SK-MEL-5 (cell line): ENCODE results near the gene NINJ2. TPM values are rescaled to one million over a fixed set of nuclear protein-coding genes. Genes with fewer than 3 reads are reported as not detected.

Source experiments
- DNase-seq: peaks from one replicate; pipeline ENCODE4 v3.0.0-alpha.2; 2016; ENCODE audit warnings: low read depth, low spot score
- in situ Hi-C: cut with HindIII; loops from 2 replicates; pipeline ENCODE4 v1.10.0; 2016; ENCODE audit warnings: low sequenced_read_pairs, high pct_unique_total_duplicates, low pct_unique_long_range_greater_than_20kb
- total RNA-seq: library from RNA; depleted of rRNA; stranded (reverse); fragments of >200 nt; shearing (Covaris generic); gene quantifications from 2 replicates; pipeline ENCODE4 v1.2.3, GENCODE V29; 2014

The NINJ2 gene
- total RNA-seq, 1 experiment from 2014 or later = 0.26 TPM

DNA sequence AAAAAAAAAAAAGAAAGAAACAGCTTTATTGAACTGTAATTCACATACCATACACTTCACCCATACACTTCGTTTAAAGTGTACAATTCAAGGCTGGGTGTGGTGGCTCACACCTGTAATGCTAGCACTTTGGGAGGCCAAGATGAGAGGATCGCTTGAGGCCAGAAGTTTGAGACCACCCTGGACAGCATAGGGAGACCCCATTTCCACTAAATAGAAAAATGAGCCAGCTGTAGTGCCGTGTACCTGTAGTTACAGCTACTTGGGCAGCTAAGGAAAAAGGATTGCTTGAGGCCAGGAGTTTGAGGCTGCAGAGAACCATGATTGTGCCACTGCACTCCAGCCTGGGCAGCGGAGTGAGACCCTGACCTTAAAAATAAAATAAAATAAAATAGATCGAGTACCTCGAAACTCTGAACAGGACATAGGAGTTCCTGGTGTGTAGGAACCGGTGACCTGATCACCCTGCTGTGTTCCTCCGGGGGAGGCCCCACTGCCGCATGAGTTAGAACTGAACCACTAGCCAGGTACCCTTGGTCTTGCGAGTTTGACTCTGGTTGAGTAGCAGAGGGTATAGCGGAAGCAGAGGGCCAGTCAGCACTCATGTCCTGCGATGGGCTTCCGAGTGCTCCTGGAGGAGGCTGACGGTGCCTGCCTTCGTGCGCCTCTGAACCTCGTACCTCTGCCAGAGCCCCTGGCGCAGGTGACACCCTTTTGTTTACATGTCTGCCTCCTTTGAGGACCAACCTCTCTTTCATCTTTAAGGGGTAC is 123.5 kb downstream of the NINJ2 start:
- in situ Hi-C loops = no loop called here
- no peak for DNase-seq

GRCh38 chr12:538731-539539 is 124.3 kb downstream of the NINJ2 start:
- in situ Hi-C loops = no loop called here
- peak; percentile 35 for DNase-seq

DNA sequence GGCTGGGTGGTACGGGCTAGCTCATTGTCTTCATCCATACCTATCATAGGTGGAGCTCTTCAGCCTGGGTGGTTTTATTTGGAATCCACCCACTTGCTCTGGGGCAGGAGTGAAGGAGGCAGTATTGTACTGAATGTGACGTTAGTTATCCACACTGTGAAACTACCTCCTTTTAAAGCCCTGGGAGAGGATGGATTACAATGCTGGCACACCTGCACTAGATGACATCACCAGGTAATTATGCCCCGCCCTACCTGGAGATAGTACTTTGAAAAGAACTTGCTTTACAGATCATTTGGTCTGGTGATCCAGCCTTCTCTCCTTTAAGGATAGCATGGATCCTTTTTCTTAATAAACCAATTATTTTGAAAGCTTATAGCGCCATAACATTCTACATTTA is 125.5 kb downstream of the NINJ2 start:
- no peak for DNase-seq
- in situ Hi-C loops = no loop called here

GRCh38 chr12:536751-537245 is 126.4 kb downstream of the NINJ2 start:
- in situ Hi-C loops = no loop called here
- no peak for DNase-seq

DNA sequence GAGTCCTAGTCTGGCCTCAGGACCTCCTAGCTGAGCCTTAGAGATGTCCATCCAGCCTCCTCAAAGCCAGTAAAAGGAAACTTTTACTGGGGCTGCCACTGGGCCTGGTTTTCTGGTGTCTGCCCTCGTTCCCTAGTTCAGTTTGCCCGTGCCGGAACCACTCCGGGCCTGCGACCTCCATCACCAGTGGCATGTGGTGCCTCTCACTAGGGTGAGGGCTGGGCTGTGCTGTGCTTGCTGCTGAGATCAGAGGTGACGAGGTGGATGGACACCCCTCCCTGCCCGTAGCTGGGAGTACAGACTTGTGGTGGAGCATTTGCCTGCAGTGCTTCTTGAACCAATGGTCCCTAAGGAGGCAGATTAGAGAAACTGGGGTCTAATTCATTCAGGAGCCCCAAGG is 127.8 kb downstream of the NINJ2 start:
- no peak for DNase-seq
- in situ Hi-C loops = no loop called here

- in situ Hi-C loops = no loop called here
- DNase-seq = no peak
Measured at GRCh38 chr12:534216-534615, 129.0 kb downstream of the NINJ2 start.

GRCh38 chr12:533718-534117 is 129.5 kb downstream of the NINJ2 start:
- in situ Hi-C loops = no loop called here
- DNase-seq = no peak

DNA sequence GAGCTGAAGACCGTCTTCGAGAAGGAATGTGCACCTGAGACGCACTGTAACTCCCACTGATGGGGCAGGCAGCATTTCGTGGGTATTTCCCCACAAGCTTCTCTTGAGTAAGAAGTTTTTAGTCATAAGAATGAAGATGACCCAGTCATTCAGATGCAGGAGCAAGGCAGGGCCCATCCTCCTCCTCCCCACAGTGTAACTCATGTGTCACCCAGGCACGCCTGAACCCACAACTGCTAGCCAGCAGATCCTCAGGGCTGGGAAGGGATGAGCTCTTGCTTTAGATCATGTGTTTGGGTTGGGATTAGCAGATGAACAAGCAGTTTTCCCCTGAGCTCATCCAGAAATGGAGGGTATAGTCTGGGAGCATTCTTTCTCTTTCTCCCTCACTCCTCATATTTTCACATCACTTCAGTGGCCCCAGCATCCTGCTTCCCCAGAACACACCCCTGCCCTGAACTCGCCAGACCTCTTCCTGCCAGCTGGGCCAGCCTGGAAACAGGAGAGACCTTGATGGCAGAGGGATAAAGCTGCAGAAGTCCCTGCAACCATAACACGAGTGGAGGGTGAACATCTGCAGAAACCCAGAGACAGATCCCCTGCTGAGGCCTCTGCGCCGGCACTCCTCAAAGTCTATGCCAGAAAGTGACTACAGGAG is 130.2 kb downstream of the NINJ2 start:
- DNase-seq = no peak
- in situ Hi-C loops = no loop called here

DNA sequence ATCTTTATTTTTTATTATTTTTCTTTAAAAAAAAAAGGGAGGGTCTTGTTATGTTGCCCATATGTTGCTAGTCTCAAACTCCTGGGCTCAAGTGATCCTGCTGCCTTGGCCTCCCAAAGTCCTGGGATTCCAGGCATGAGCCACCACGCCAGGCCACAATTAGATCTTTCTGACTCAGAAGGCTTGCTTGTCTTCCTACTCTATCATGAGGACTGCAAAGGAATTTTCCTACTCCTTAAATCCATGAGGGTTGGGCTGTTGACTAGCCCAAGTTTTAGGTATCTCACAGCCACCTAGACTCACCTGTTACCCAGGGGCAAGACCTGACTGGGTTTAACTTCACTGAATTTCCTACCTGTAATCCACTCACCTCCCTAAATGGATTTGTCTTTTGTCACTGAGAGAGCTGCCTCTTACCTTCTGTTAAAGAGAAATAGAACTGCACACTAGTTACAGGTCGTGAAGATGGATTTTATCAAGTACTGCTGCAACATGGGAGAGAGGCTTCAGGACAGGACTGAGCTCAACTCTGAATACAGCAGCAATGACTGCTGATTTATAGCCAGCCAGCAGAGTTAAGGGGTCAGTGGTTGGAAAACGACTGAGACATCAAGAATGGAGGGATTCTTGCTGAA is 131.2 kb downstream of the NINJ2 start:
- in situ Hi-C loops = no loop called here
- no peak for DNase-seq

- no peak for DNase-seq
- in situ Hi-C loops = no loop called here
Measured at GRCh38 chr12:530821-531220, 132.4 kb downstream of the NINJ2 start.

GRCh38 chr12:530308-530707 is 132.9 kb downstream of the NINJ2 start:
- in situ Hi-C loops = no loop called here
- no peak for DNase-seq

DNA sequence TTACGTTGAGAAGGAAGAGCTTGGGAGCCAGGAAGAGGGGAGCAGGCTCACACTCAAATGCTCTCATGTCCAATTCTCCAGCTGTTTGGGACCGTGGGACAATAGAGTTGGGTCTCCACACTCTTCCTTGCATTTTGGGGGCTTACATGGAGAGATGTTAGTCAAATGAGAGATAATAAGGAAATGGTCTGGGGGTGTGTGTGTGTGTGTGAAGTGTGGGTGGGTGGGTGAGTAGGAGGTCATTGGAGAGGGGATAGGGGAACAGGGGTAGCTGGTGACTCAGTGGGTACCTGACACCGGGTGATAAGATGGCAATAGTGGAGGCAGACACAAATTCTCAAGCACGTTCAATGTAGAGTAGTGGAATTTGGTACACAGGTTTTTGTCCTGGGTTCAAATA is 135.5 kb downstream of the NINJ2 start:
- DNase-seq = no peak
- in situ Hi-C loops = no loop called here

GRCh38 chr12:527241-527640 is 136.0 kb downstream of the NINJ2 start:
- in situ Hi-C loops = no loop called here
- DNase-seq = no peak

GRCh38 chr12:526089-526488 is 137.2 kb downstream of the NINJ2 start:
- DNase-seq = no peak
- in situ Hi-C loops = no loop called here

DNA sequence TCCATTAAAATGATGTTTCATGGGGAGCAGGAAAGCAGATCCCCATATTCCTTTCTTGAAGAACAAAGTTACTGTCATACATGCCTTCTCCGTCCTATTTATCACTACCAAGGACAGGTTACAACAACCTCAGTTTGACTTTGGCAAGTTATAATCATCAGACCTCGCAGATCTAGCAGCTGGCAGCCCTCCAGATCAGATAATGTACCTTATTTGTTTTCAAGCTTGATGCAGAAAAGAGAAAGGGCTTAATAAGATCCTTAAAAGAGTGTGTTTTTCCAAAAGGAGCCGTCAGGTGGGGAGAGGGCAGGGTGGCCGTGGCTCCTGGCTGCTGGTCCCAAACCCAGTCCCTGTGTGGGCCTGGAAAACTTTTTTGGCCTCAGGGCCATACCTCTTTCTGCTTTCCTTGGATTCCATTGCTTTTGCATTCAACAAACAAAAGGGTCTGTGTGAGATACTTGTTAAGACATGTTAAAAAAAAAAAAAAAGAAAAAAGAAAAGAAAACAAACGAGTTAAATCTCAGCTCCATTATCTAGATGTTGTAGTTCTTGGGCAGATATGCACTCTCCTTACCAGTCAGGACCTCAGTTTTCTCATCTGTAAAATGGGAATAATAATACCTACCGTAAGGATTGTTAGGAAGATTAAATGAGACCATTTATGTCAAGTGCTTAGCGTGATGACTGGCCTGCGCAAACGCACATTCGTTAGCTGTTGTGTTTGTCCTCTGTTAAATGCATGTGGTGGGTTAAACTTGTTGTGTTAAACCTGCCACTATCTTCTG is 138.9 kb downstream of the NINJ2 start:
- in situ Hi-C loops = no loop called here
- DNase-seq = no peak

- no peak for DNase-seq
- in situ Hi-C loops = no loop called here
Measured at GRCh38 chr12:522692-523378, 140.4 kb downstream of the NINJ2 start.

- in situ Hi-C loops = no loop called here
- no peak for DNase-seq
Measured at GRCh38 chr12:520119-520518, 143.1 kb downstream of the NINJ2 start.
